HepG2 (cell line): ENCODE data around the gene CITED4. TPM values are rescaled to one million over a fixed set of nuclear protein-coding genes. Genes with fewer than 3 reads are reported as not detected.

ENCODE experiments used
- ATAC-seq: fragments of 200-7000 bp; cut with Tn5 transposase; 3 replicates; pipeline ENCODE4 v1.9.1; 2020; ENCODE audit warnings: mild to moderate bottlenecking, moderate library complexity
- BruUV-seq: library from RNA; stranded (reverse); fragments of 400-500 nt; replicated peaks from 2 replicates; lab custom pipeline; 2021; lab: Mats Ljungman, UMichigan
- CTCF ChIA-PET: fragments of 300-600 bp; formaldehyde crosslinking; extraction: SDS; loops from one replicate; lab custom pipeline; 2021; ENCODE audit warnings: low total read pairs, inconsistent platforms, low intra/inter-chr PET ratio; lab: Yijun Ruan, JAX
- POLR2A ChIA-PET: fragments of 350-600 bp; sonication (Branson Sonifier 250); formaldehyde crosslinking; loops from one replicate; lab custom pipeline; 2020; ENCODE audit warnings: antibody characterized with exemption, inconsistent platforms; lab: Yijun Ruan, JAX
- DNase-seq: peaks from one replicate; pipeline ENCODE4 v3.0.0-alpha.2; 2015; ENCODE audit warnings: low spot score
- FAIRE-seq: peaks from 3 replicates; lab custom pipeline; 2011; peaks lifted over from hg19 to GRCh38; lab: Jason Lieb, UNC
- H2AFZ ChIP-seq: one replicate; pipeline ENCODE4 v1.6.1; 2011; ENCODE audit warnings: low read length, inconsistent platforms
- H3K27ac ChIP-seq: fragments of 300-600 bp; 3 replicates; pipeline ENCODE4 v1.8.0; 2011; ENCODE audit warnings: mixed run types, mild to moderate bottlenecking, mixed read lengths, low read length, inconsistent platforms; ENCODE audit not compliant: insufficient read depth; ENCODE audit errors: extremely low read length
- H3K27me3 ChIP-seq, 2 experiments: fragments of 200-600 bp in 1 of 2; 2 replicates in 1 of 2; 3 replicates in 1 of 2; pipeline versions ENCODE4 v1.6.0 to v1.8.0; 2011; ENCODE audit warnings: low read length in 2 of 2, mild to moderate bottlenecking in 2 of 2, moderate library complexity in 2 of 2, inconsistent platforms in 1 of 2; ENCODE audit not compliant: insufficient read depth in 2 of 2, control insufficient read depth in 1 of 2
- H3K36me3 ChIP-seq, 2 experiments: fragments of 200-600 bp in 1 of 2; replicated peaks in 1 of 2; 2 replicates in 1 of 2; 3 replicates in 1 of 2; pipeline versions ENCODE4 v1.5.1 to v1.8.0; 2011; ENCODE audit warnings: low read length in 2 of 2, inconsistent platforms in 1 of 2; ENCODE audit not compliant: insufficient read depth in 2 of 2, control insufficient read depth in 1 of 2
- H3K4me1 ChIP-seq: 2 replicates; pipeline ENCODE4 v1.5.1; 2012; ENCODE audit warnings: low read length, inconsistent platforms; ENCODE audit not compliant: insufficient read depth
- H3K4me2 ChIP-seq: 2 replicates; pipeline ENCODE4 v1.6.0; 2011; ENCODE audit warnings: low read depth, low read length, inconsistent platforms
- H3K4me3 ChIP-seq, 3 experiments: fragments of 200-600 bp in 1 of 3; sonication (generic), shearing (Covaris generic) in 1 of 3; replicated peaks in 1 of 3; 2 replicates each; pipeline ENCODE4 v1.5.1; 2011 to 2016; ENCODE audit warnings: low read length in 3 of 3, inconsistent platforms in 2 of 3, low read depth in 2 of 3, mild to moderate bottlenecking in 2 of 3, control low read depth in 1 of 3, mixed read lengths in 1 of 3; ENCODE audit not compliant: insufficient read depth in 1 of 3
- H3K79me2 ChIP-seq: one replicate; pipeline ENCODE4 v1.6.1; 2011; ENCODE audit warnings: low read length, inconsistent platforms; ENCODE audit not compliant: insufficient read depth
- H3K9ac ChIP-seq: 2 replicates; pipeline ENCODE4 v1.6.0; 2011; ENCODE audit warnings: mild to moderate bottlenecking, low read depth, low read length, inconsistent platforms; ENCODE audit not compliant: insufficient read depth
- H3K9me3 ChIP-seq: 2 replicates; pipeline ENCODE4 v1.5.1; 2012; ENCODE audit warnings: mild to moderate bottlenecking, low read length
- H4K20me1 ChIP-seq: 2 replicates; pipeline ENCODE4 v1.6.0; 2011; ENCODE audit warnings: inconsistent platforms, mild to moderate bottlenecking, low read length, moderate library complexity; ENCODE audit not compliant: insufficient read depth
- AKAP8 ChIP-seq: sonication (generic); formaldehyde crosslinking; IDR thresholded peaks from 2 replicates; pipeline ENCODE4 v1.5.1; 2020; ENCODE audit warnings: mild to moderate bottlenecking, missing genetic modification reagents
- ARNT2 ChIP-seq: sonication (generic); formaldehyde crosslinking; IDR thresholded peaks from 2 replicates; pipeline ENCODE4 v1.8.0; 2022; ENCODE audit warnings: mild to moderate bottlenecking, low read depth, missing genetic modification reagents, moderate library complexity
- HCFC1 ChIP-seq: fragments of 150-350 bp; IDR thresholded peaks from 2 replicates; pipeline ENCODE4 v1.6.1; 2014; ENCODE audit warnings: low read depth, low read length
- NFIB ChIP-seq: sonication (generic); formaldehyde crosslinking; IDR thresholded peaks from 2 replicates; pipeline ENCODE4 v1.9.0; 2021; ENCODE audit warnings: missing genetic modification reagents, mild to moderate bottlenecking, borderline replicate concordance
- SOX5 ChIP-seq: IDR thresholded peaks from 2 replicates; pipeline ENCODE4 v1.6.1; 2016; ENCODE audit warnings: borderline replicate concordance
- ZNF101 ChIP-seq: sonication (generic); formaldehyde crosslinking; IDR thresholded peaks from 2 replicates; pipeline ENCODE4 v1.4.0; 2020; ENCODE audit warnings: mild to moderate bottlenecking, low read depth, missing genetic modification reagents, borderline replicate concordance
- ZNF136 ChIP-seq: sonication (generic); formaldehyde crosslinking; IDR thresholded peaks from 2 replicates; pipeline ENCODE4 v1.8.1; 2022; ENCODE audit warnings: low read depth, mild to moderate bottlenecking, moderate library complexity, missing genetic modification reagents
- ZNF138 ChIP-seq: sonication (generic); formaldehyde crosslinking; IDR thresholded peaks from 2 replicates; pipeline ENCODE4 v1.5.0; 2020; ENCODE audit warnings: mild to moderate bottlenecking, low read depth, missing genetic modification reagents
- ZNF441 ChIP-seq: sonication (generic); formaldehyde crosslinking; IDR thresholded peaks from 2 replicates; pipeline ENCODE4 v1.7.0; 2021; ENCODE audit warnings: missing genetic modification reagents, borderline replicate concordance
- ZNF563 ChIP-seq: sonication (generic); formaldehyde crosslinking; IDR thresholded peaks from 2 replicates; pipeline ENCODE4 v1.8.0; 2022; ENCODE audit warnings: mild to moderate bottlenecking, moderate library complexity, missing genetic modification reagents
- ZNF816 ChIP-seq: sonication (generic); formaldehyde crosslinking; IDR thresholded peaks from 2 replicates; pipeline ENCODE4 v1.8.0; 2022; ENCODE audit warnings: missing genetic modification reagents, mild to moderate bottlenecking, borderline replicate concordance
- ZSCAN12 ChIP-seq: sonication (generic); formaldehyde crosslinking; IDR thresholded peaks from 2 replicates; pipeline ENCODE4 v1.9.0; 2021; ENCODE audit warnings: mild to moderate bottlenecking, missing genetic modification reagents
- WGBS: methylation state at CpG from one replicate; pipeline ENCODE4 v1.1.6; 2017; ENCODE audit warnings: low lambda C conversion rate; 5-methylcytosine and 5-hydroxymethylcytosine counted together
- in situ Hi-C: cut with HindIII; loops from 2 replicates; pipeline ENCODE4 v1.10.0; 2017; ENCODE audit warnings: low pct_unique_long_range_greater_than_20kb; ENCODE audit not compliant: extremely low pct_ligation_motif_present
- intact Hi-C: fragments of 100-400 bp; cut with micrococcal nuclease; formaldehyde crosslinking; loops from one replicate; pipeline ENCODE4 v1.10.0; 2022; ENCODE audit not compliant: unreplicated experiment
- polyA plus RNA-seq, 8 experiments: library from polyadenylated mRNA; depleted of rRNA in 3 of 8; stranded (reverse) in 7 of 8; unstranded in 1 of 8; fragments of >200 nt; fragmentation: Illumina TruSeq in 4 of 8; extraction: Trizol in 4 of 8; gene quantifications; 2 replicates each; pipeline versions ENCODE4 v1.2.1 to v1.2.3, GENCODE V29; 2011 to 2016; ENCODE audit warnings: low read depth in 4 of 8, missing spikeins in 1 of 8, mixed read lengths in 1 of 8; ENCODE audit not compliant: insufficient read depth in 1 of 8
- total RNA-seq, 5 experiments: library from RNA; depleted of rRNA; stranded (reverse); fragments of >200 nt; fragmentation: Illumina TruSeq; extraction: Trizol; gene quantifications; 2 replicates each; pipeline ENCODE4 v1.2.3, GENCODE V29; 2016; ENCODE audit warnings: low read depth in 1 of 5
- TF ChIP-seq, protein P1 (sequence below): sonication (generic); formaldehyde crosslinking; IDR thresholded peaks from 2 replicates; pipeline ENCODE4 v1.5.0; 2020; ENCODE audit warnings: mild to moderate bottlenecking, missing genetic modification reagents
- TF ChIP-seq, protein P2 (sequence below): sonication (generic); formaldehyde crosslinking; IDR thresholded peaks from 2 replicates; pipeline ENCODE4 v1.8.1; 2023; ENCODE audit warnings: missing genetic modification reagents, mild to moderate bottlenecking, borderline replicate concordance

The CITED4 gene
- total and polyA plus RNA-seq, 2 of the 13 experiments (the other 11 are each of a cell fraction or from before 2014, with no cell fraction given) = 1.5 to 9.9 TPM

DNA sequence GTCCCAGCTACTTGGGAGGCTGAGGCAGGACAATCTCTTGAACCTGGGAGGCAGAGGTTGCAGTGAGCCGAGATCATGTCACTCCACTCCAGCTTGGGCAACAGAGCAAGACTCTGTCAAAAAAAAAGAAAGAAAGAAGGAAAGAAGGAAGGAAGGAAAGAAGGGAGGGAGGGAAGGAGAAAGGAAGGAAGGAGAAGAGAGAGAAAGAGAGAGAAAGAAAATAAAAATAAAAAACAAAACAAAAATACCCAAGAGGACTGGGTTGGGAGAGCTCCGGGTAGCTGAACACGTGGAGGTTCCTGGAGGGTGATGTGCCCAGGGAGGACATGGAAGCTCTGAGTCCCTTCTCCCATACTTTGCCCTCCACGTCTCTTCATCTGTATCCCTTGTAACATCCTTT is 45.7 kb upstream of the CITED4 start:
- H4K20me1 ChIP-seq = no peaks in the 10 kb centered on the region
- H2AFZ ChIP-seq = no peak overlapping the region
- H3K9me3 ChIP-seq = no peaks in the 10 kb centered on the region
- no peaks in the 10 kb centered on the region; a peak in 1 of 5 replicates for H3K27me3 ChIP-seq
- no TSS peak for BruUV-seq
- H3K79me2 ChIP-seq = no peaks in the 10 kb centered on the region
- 46% methylated on average over 4 of the region's 4 CpGs for WGBS
- DNase-seq (no peak), FAIRE-seq (no peak), ATAC-seq (no peak)
- CTCF ChIA-PET = no interaction called here
- no peak overlapping the region for H3K4me2 ChIP-seq
- no peak overlapping the region for H3K27ac ChIP-seq
- H3K4me3 ChIP-seq = no peak overlapping the region
- H3K4me1 ChIP-seq = peaks cover 31% of the 10 kb centered on the region
- H3K36me3 ChIP-seq = no peaks in the 10 kb centered on the region
- no peak overlapping the region for H3K9ac ChIP-seq
- POLR2A ChIA-PET = no interaction called here
- intact Hi-C loops = no loop called here
- in situ Hi-C loops = no loop called here
- TF ChIP-seq SOX5 (no peak), ARNT2 (CRISPR knock-in tag) (no peak), NFIB (CRISPR knock-in tag) (no peak), ZNF138 (CRISPR knock-in tag) (no peak), ZNF101 (no peak), ZNF816 (no peak), ZSCAN12 (CRISPR knock-in tag) (no peak), HCFC1 (no peak), ZNF136 (no peak), AKAP8 (CRISPR knock-in tag) (no peak), ZNF441 (CRISPR knock-in tag) (no peak), ZNF563 (CRISPR knock-in tag) (no peak)
- TF ChIP-seq, protein P1, sequence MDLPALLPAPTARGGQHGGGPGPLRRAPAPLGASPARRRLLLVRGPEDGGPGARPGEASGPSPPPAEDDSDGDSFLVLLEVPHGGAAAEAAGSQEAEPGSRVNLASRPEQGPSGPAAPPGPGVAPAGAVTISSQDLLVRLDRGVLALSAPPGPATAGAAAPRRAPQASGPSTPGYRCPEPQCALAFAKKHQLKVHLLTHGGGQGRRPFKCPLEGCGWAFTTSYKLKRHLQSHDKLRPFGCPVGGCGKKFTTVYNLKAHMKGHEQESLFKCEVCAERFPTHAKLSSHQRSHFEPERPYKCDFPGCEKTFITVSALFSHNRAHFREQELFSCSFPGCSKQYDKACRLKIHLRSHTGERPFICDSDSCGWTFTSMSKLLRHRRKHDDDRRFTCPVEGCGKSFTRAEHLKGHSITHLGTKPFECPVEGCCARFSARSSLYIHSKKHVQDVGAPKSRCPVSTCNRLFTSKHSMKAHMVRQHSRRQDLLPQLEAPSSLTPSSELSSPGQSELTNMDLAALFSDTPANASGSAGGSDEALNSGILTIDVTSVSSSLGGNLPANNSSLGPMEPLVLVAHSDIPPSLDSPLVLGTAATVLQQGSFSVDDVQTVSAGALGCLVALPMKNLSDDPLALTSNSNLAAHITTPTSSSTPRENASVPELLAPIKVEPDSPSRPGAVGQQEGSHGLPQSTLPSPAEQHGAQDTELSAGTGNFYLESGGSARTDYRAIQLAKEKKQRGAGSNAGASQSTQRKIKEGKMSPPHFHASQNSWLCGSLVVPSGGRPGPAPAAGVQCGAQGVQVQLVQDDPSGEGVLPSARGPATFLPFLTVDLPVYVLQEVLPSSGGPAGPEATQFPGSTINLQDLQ (CRISPR knock-in tag) = no peak
- TF ChIP-seq, protein P2, sequence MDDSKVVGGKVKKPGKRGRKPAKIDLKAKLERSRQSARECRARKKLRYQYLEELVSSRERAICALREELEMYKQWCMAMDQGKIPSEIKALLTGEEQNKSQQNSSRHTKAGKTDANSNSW = no peak
- TF ChIP-seq, all 625 proteins: peak for 0
